Loucy (cell line): ENCODE results near the gene LBP.

Experiments used
- CTCF ChIP-seq: fragments of 200-600 bp; sonication (generic); conservative IDR thresholded peaks from 2 replicates; pipeline ENCODE4 v1.5.1; 2014; ENCODE audit warnings: mild to moderate bottlenecking, antibody characterized with exemption, low read length
- EZH2phosphoT487 ChIP-seq: fragments of 200-600 bp; IDR thresholded peaks from 2 replicates; pipeline ENCODE4 v1.6.1; 2018; ENCODE audit warnings: antibody characterized with exemption, mild to moderate bottlenecking, moderate library complexity, borderline replicate concordance

GRCh38 chr20:38306379-38306778 lies 39.9 kb upstream of the LBP start:
- TF ChIP-seq CTCF (no peak), EZH2phosphoT487 (no peak)
